Measurements from ENCODE around the gene TTC39C.

The TTC39C gene

DNA sequence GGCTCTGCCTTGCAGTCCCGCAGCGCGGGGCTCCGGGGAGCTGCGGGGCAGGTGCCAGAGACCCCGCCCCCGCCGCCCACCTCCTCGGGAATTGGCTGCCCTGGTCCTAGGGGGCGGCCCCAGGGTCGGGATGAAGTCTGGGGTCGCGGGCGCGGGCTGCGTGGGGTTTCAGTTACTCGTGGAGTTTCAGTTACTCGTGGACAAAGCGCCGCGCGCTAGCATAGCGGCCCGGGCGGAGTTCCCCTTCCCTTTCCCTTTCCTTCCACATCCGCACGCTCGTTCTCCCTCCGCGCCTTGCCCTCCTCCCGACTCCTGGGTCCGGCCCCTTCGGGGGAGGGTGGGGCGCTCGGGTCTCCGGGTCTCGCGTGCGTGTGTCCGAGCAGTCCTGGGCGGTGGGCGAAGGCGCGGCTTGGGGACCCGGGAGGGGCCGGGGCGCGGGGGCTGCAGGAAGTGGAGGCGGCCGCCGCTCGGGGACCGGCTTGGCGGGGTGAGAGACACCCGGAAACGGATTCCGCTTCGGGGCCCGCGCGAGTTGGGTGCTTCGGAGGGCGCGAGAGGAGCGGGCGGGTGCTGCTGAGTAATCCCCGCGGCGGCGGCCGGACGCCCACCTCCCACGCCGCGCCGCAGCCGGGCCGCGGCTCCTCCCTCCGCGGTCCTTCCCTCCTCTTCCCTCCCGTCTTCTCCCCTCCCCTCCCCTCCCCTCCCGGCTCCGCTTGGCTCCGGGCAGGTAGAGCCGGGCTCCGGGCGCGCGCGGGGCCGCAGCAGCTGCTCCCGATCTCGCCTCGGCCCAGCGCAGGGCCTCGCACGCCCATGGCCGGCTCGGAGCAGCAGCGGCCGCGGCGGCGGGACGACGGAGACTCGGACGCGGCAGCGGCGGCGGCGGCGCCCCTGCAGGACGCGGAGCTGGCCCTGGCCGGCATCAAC, at the start of gene TTC39C:
Gene TTC39C, plus strand, starts transcription at position 693 of the 924 bp plus-strand sequence. Its CDS starts 118 bp downstream, at position 811.
- DNase-seq = peak; percentile 30

DNA sequence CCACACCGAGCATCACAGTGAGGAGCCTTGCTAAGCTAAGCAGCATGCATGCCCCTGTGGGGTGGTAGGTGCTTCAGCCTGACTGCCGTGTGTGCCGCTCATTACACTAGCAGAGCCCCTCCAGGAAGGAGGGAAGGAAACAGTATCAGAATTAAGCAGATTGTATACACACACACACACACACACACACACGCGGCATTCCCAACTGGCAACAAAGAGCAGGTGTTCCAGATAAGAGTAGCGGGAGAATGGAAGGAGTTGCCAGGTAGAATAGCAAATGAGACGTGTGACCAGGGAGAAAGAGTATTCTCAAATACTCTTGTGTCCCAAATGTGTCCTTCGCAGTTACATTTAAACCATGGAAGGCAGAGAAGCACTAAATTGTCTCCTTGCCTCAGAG, 47.6 kb upstream of the TTC39C start:
- DNase-seq = peak; percentile 18

GRCh38 chr18:23967321-23968089, 47.0 kb upstream of the TTC39C start:
- DNase-seq = no peak

DNA sequence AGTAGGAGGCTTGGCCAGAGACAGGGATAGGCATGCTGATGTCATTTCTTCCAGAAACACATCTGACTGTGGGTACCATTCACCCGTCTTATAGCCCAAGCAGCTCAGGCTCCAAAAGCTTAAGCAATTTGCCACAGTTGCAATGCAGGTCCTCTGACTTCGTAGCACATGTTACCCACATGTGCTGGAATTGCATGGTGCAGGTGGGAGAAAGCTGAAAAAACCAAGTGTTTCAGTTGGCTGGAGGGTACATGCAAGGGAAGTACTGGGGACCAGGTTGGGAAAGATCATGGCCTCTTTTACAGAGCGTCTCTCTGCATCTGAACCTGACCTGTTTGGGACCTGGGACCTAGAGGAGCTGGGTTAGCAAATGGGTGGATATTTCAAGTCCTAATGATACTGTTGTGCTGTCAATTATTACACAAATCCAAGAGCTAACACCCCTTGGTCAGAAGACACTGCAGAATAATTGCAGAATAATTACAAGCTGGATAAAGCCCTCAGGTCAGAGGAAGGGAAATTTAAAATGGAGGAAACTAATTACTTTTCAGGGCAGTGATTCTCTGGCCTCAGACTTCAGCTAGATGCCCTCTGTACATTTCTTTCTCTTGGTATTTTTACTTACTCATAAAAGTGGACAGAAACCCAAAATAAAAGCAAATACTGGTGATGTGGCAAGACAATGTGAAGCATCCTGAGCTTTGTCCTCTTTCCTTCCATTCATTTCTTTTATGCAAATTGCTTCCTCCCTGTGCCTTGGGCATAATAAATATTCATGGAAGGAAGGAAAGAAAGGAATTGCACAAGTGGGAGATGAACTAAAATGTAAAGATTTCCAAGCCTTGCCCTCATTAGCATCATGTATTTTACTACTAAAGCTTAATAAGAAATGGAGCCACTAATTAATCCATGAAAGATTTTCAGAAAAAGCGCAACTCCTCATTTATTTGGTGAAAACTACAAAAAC, 45.6 kb upstream of the TTC39C start:
- no peak for DNase-seq

GRCh38 chr18:23969664-23970063, 44.9 kb upstream of the TTC39C start:
- DNase-seq = no peak

GRCh38 chr18:23970161-23971096, 44.1 kb upstream of the TTC39C start:
- DNase-seq = peak; percentile 40

- DNase-seq = no peak
These were observed 43.5 kb upstream of the TTC39C start for GRCh38 chr18:23971097-23971440.

DNA sequence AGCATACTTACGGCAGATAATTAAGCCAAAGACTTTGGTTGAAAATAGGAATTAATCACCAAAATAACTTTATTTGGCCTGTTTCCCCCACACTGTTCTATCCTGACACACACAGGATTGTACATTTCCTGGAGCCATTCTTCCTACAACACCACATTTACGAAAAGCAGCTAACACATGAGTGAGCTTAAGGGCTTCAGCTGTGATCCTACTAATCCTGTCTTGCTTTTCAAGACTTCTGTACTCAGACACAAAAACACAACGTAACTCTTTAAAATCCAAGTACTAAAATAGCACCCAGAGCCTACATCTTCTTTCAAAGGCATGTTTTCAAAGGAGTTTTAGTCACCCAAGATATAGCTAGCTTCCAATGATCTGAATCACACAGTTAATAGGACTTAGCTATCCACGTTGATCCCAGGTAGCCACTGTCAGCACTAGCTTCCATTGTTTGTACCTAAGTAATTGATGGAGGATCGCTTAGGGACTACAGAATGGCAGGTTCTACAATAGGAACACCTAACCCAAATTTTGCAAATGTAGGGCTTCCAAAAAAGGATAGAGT, 42.8 kb upstream of the TTC39C start:
- no peak for DNase-seq

DNA sequence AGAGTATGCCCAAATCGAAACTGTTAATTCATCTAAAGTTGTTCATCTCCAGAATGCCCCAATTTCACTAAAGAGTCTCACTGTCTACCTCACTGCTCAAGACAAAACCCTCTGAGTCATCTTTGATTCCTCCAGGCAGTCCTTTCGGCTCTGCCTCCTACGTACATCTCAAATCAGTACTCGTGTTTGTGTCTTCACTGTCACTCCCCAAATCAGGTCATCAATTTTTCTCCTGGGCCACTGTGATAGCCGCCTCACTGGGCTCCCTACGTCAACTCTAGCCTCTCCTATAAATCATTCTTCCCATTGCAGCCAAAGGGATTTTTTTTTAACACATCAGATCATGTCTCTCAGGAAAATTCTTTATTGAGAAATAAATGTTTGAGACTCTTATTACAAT, 42.1 kb upstream of the TTC39C start:
- DNase-seq = no peak

- no peak for DNase-seq
These were observed 37.5 kb upstream of the TTC39C start for GRCh38 chr18:23977103-23977502.

GRCh38 chr18:23977719-23978483, 36.7 kb upstream of the TTC39C start:
- no peak for DNase-seq

GRCh38 chr18:23981369-23981980, 33.1 kb upstream of the TTC39C start:
- no peak for DNase-seq

- DNase-seq = no peak
These were observed 32.1 kb upstream of the TTC39C start for GRCh38 chr18:23982155-23983079.

DNA sequence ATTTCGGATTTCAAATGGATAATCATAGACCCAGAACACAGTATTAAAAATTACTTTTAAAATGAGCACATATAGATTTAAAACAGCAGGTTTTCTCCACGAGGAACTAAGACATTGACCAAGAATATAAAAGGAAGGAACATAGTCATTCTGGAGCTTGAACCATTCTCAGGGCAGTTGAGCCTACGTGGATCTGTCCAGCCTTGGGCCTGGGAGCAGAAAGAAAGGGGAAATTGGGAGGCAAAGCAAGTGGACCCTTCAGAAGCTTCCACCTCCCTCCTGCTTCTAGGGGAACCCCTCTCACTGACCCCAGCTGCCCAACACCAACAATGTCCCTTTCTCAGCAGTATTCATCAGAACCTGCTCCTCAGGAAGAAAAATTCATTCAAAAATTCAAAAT, 31.4 kb upstream of the TTC39C start:
- no peak for DNase-seq

- DNase-seq = no peak
These were observed 27.8 kb upstream of the TTC39C start for GRCh38 chr18:23986600-23987359.

DNA sequence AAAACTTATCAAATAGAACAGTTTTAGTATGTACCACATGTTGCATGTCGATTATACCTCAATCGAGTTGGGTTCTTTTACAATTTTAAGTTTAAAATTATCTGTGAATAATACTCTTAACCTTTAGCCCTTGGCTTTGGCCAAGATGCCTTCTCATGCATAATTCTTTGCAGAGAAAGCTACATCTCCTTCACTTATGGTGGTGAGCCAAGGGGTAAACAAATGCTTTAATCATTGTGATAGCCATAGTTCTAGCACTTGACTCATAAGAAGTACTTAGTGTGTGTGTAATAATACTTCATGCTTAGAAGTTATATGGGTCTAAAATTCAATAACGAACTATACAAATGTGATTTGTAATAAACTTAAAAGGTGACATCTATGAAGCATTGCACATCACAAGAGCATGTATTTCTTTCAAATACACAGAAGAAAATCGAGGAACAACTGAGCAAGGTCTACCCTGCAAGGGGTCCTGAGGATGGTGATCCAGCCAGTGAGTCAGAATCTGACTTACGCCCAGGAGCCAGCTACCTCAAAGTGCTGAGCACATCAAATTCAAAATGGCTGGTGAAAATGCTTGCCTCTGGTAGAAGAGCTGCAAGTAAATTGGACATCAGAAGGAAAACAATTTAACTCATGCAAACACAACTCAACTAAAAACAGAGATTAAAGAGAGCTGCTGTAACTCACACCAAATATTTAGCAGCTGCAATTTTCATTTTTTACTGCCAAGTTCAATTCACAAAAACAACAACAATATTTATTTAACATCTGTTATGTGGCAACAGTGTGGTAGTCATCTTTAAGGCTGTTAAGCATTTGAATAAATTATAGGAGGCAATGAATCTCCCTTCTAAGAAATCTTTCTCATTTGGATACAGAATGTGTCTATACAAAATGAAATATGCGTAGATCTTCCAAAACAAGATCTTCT, 23.8 kb upstream of the TTC39C start:
- no peak for DNase-seq

All from NCI-H2029 (cell line).